IPS-NIHi7 (cell line): Measurements from ENCODE around the gene PARD6G.

ENCODE experiments used
- DNase-seq: peaks from one replicate; pipeline ENCODE4 v3.0.0; 2012; ENCODE audit warnings: mixed read lengths; ENCODE audit errors: extremely low spot score

PARD6G gene

DNA sequence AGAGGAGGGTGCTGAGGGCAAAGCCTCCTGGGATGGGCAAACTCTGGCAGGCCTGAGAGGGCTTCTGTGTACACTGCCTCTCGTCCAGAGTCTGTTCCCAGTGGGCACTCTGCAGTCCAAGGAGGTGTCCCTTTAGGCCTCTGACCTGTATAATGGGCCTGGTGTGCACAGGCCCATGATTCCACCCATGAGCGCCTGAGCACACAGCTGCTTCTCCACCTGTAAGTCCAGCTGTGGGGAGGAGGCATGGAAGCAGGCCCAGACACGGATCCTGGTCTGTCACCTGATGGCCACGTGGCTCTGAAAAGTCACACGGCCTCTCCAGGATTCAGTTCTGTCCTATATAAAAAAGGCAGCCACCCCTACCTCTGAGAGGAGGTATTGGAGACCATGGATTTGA, 57.0 kb downstream of the PARD6G start:
- no peak for DNase-seq

DNA sequence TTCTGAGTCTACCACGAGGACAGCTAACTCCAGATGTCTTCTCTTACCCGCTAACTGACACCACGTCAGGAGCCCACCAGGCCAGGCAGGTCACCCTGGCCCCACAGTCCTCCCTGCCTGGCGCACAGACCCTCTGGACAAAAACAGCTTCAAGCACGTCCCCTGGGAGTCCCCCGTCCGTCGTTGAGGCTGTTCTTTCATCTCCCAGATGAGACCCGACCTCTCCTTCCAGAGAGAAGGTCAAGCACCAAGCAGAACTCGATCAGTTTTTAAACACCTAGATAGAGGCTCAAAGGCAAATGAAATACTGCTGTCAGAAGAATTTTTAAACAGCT, 57.8 kb downstream of the PARD6G start:
- no peak for DNase-seq

DNA sequence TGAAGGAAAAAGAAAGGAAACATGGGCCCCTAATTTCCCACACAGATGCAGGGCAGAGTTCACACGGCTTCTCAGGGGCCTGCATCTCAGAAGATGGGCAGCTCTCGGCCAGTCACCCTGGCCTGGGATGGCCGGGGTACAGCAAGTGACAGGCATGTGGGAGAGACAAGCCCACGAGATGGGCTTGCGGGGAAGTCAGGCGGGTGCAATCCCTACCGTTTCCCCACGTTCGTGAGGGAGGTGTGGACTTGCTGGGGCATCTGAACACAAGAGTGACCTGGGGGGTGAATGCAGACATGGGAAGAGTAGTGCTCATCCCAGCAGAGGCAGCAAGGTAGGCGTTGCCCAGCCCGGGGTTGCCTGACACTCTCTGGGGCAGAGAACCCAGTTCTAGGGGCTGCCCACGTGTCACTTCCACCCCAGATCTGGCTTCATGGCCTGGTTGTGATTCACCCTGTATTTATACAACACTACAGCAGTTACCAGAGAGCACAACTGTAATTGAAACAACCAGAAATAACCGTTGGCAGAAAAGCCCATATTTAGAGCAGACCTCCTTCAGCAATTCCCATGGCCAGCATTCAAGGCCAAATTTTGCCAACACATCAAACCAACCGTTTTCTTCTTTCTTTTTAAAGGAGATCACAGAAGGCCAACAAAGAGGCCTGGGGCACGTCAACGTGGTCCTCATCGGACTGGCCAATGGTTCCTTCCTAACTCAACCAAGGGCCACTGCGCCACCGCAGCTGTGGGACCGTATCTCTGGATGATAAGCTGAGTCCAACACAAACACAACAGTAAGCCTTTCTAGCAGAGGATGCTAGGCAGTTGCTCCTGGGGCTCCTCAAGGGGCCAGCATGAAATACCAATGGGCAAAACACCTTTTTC, 58.4 kb downstream of the PARD6G start:
- DNase-seq, result no peak

DNA sequence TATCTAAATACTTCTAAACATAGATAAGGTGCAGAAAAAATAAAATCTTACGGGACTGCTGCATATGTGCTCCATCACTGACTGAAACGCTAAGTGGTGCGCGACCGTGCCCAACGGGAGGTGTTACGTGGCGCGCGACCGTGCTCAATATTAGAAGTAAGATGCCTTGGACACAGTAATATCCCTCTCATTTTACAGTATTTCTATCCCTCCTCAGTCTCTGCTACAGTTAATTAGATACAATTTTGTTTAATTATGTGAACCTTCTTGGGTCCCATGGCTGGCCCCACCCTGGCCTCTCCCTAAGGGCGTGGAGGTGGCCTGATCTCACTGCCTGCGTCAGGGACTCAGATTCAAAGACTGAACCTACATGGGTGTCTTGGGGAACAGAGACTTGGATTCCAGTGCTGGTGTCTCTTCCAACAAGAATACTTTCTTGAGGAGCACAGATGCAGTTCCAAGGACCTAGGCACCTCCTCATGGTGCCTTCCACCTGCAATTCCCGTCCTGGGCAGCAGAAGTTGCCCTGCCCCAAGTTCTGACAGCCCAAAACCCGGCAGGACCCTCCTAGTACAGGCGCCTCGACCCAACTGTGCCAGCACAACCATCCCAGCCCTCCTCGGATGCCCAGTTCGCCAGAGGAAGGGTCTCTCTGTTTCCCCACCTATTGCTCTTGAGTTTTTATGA, 59.2 kb downstream of the PARD6G start:
- DNase-seq, result no peak

DNA sequence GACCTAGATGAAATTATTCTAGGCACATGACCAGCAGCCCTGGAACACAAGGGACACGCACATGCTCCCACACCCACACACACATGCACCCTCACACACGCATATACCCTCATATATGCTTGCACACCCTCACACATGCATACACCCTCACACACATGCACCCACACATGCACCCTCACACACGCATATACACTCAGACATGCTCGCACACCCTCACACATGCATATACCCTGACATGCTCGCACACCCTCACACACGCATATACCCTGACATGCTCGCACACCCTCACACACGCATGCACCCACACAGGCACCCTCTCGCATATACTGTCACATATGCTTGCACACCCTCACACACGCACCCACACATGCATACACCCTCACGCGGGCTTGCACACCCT, 61.8 kb downstream of the PARD6G start:
- no peak for DNase-seq

DNA sequence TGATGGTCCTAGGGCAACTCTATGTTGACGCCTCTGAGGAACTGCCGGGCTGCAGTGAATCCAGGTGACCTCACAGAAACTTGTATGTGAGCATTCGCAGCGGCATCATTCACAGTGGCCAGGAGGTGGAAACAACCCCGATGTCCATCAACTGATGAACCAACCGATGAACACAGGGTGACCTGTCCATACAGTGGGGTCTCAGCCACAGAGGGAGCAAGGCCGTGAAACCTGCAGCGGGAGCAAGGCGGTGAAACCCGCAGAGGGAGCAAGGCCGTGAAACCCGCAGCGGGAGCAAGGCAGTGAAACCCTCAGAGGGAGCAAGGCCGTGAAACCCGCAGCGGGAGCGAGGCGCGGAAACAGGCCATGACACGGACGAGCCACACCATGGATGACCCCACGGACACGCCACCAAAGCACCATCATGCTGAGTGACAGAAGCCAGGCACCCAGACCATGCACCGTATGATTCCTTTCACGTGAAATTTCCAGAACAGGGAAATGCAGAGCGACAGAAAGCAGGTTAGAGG, 63.0 kb downstream of the PARD6G start:
- no peak for DNase-seq

DNA sequence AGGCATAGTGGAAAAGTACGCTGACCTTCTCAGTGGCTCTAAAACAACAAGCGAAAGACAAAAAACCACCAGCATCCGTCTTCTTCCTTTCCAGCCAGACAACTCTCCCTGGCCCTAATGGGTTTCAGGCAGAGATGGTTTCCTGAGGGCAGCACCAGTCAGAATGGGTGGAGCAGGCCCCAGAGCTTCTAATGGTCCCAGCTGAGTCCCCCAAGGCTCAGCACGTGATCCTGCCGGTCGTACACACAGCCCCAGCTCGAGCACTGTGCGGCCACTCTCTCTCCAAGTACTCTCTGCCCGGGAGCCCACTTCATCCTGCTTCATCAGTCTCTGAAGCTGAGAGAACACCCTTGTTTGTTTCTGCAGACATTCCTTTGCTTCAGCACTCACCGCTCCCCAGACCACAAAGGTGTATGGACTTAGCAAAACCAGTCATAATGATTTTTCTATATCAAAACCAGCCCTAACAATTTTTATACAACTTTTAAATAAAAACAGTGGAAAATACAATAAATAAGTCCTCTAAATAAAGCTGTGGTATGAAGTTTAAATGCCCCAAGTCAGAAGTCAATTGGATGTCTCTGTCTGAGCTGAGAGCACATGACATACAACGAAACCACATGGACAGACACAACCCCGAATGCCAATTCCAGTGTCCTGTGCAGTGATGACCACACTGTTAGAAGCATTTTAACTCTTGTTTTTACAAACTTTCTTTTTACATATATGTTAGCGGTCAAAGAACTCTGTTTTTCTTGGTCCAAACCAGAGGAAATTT, 63.9 kb downstream of the PARD6G start:
- DNase-seq, result no peak

DNA sequence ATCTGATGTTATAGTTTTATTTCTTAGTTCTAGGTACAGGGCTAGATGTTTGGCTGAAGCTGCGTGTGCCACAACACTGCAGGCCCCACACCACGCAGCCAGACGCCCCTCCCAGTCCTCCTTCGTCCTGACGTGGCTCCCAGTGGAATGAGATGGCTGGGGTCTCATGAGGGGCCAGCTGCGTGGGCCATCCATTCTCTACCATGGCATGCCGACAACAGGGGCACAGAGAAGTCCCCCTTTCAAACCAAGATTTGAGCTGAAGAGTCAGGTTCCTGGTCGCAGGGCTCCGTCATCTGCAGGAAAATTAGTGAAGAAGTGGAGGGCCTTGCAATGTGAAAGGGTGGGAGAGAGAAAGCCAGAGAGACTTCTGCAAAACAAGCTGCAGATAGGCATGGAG, 64.5 kb downstream of the PARD6G start:
- DNase-seq, result no peak

DNA sequence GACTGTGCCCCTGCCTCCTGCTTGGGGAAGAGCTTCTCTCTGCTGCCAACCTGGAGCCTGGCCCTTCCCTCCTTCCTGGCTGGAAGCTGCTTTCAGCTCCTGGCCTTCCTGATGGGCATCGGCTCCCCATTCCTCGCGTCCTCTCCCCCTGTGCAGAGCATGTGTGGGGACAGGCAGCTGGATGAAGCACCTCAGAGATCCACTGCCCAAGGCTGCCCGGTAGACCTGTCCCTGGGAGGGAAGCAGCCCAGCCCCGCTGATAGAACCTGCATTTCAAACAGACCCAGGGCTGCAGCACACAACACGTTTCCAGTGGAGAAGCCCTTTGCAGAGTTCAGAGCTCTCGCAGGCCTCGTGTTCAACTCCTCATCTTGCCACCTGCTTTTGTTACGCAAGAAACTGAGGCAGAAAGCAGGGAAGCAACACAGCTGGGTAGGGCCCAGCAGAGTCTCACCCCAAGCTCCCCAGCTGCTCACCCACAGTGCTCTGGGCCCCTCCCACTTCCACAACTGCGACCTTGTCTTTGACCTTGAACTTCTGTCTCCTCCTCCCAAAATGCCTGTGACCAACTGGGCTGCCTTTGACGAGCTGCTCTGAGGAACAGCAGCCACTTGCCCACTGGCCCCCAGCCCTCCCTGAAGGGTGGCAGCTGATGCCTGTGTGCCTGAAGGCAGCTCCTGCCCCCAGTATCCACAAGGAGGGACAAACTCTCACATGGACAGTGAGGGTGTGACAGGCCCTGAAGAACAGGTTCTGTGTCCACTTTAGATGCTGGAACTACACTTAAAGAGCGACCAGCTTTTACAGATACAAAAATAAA, 65.5 kb downstream of the PARD6G start:
- no peak for DNase-seq

DNA sequence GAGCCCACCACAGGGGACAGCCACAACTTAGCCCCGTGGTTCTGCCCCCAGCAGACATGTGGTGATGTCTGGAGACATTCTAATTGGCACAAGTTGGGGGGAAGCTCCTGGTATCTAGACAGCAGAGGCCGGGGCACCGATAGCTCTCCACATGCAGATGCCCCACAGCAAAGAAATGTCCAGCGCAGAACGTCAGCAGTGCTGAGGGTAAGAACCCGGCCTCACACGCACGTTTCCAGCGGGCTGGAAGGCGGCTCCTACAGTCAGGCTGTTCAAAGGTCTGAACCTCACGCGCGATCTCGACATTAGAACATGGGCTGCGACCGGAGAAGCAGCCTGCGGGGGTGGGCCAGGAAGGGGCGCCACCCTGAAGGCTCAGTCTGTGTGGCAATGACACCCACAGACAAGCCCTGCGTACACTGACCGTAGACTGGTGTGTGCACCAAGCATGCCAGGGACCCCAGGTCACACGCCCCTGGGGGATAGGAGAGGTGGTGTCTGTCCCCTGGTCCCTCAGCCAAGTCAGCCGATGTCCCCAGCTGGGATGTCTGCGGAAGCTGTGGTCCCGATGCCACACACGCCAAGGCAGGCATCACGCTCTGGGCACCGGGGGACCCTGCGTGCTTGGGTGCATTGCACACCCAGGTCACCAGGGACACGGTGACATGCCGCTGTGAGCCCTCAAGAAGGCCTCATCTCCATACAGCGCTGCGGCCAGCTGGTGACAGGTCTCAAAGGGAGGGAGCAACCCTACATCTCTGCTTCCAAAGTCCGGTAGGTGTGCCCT, 66.3 kb downstream of the PARD6G start:
- no peak for DNase-seq

DNA sequence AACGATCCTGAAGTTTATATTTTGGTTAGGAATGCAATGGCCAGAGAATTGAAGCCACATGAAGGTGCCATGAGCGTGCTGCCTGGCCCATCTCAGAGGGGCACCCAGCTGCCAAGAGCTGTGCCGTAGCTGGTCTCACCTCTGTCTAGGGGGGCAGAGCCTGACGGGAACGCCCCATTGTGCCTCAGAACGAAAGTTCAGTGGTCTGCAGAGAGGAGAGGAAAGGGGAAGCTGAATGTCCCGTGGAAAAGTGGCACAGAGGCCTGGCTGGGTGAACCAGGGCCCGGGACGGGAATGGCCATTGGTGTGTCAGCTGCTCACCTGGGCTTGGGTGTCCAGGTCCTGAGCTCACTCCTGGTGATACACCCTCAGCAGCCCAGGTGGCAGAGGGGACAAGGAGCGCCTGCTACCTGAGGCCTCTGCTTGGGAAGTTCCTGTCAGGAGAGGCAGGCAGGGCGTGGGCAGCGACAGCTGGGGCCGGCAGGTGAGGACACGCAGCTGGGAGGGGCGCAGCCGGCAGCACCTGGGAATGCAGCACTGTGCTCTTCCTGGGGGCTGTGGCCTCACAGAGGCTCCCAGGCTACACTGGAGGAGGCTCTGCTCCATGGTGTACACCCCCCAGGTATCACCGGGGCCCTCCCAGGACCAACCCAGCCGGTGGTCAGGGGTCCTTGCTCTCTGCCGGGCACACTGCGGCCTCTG, 67.3 kb downstream of the PARD6G start:
- no peak for DNase-seq

DNA sequence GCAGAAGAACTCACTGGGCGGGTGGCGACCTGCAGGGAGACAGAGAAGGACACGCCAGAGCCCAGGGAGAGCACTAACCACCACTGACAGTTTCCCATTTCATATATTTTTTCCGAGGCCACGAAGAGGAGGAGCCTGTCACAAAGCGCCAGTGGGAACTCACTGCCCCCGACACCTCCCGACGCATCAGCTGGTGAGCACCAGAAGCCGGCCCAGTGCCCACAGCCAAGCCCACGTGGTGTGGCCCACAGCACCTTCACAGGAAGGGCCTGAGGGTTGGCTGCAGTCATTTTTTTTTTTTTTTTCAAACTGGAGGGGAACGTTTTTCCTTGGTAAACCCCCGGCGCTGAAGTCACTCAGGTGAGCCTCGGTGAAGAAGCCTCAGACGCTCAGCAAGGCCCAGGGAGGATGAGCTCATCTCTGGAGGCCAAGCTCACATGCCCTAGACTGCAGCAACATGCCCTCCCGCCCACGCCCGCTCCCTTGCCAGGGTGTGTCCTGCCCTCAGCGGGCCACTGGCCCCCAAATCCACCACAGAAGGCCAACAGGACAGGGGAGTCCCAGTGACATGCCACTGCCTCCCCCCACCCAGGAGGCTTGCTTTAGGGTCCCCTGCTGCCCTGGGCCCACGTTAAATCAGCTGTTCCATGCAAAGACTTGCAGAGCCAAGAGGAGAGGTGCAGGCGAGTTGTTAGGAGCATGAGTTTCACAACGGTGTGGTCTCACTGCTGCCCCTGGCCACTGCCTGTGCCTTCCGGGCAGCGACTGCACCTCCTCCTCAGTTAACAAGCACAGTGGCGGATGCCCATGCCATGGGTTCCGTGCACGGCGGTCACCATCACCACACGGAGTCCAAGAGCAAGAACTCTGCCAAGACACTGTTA, 68.1 kb downstream of the PARD6G start:
- no peak for DNase-seq

DNA sequence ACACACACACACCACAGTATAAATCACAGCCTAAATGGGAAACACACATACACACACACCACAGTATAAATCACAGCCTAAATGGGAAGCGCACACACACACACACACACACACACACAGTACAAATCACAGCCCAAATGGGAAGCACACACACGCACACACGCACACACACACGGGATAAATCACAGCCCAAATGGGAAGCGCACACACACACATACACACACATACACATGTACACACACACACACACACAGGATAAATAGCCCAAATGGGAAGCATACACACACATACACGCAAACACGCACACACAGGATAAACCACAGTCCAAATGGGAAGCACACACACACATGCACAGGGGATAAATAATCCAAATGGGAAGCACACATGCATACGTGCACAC, 70.2 kb downstream of the PARD6G start:
- no peak for DNase-seq

DNA sequence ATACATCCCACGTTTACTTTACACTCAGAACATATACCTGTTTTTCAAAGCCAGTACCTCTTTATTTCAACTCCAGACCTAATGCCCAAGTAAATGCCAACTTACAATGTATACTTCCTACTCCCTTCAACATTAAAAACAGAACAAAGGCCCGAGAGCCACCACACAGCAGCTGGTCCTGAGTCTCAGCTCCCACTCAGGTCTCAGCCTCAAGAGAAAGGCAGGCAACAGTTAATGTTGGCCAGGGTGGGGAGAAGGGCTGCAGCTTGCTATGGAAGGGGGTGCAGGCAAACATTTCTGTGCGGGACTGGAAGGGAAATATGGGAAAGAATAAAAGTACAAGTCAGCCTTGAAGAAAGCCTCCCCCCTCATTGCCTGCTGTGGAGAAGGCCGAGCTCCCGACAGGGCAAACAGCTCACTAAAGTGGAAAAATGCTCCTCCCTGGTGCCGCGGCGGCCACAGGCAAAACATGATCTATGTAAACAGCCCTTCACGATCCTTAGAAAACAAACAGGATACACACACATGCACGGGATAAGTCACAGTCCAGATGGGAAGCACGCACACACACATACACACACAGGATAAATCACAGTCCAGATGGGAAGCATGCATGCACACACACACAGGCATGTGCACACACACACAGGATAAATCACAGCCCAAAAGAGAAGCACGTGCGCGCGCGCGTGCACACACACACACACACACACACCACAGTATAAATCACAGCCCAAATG, 70.8 kb downstream of the PARD6G start:
- DNase-seq, result no peak

DNA sequence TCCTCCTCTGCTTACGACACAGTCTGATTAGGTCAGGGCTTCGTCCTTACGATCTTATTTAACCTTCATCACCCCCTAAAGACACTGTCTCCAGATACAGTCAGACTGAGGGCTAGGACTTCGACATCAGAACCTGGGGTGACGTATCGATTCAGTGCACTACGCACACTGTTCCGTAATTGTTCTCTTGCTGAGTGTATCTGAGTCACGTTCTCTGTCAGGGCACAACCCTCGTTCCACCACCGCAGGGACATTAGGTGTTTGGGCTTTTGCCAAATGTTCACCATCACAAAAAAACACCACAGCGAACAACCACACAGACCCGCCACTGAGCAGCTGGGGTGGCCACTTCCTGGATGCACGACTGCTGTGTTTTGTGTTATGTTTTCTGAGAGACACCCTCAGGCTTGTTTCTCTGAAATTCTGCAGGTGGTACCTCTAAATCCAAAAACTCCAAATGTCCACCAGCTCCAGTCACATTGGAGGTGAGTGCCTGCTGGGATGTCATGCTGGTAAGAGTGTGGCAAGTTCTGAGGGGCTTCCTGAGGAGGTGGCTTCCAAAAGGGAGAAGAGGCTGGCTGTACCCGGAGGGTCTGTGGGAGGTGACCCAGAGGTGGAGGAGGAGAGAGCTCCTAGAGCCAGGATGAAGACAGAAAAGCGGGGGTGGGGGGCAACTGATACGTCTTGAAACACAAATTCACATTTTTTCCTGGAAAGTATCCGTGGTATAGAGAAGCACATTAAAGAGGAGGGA, 71.7 kb downstream of the PARD6G start:
- no peak for DNase-seq

DNA sequence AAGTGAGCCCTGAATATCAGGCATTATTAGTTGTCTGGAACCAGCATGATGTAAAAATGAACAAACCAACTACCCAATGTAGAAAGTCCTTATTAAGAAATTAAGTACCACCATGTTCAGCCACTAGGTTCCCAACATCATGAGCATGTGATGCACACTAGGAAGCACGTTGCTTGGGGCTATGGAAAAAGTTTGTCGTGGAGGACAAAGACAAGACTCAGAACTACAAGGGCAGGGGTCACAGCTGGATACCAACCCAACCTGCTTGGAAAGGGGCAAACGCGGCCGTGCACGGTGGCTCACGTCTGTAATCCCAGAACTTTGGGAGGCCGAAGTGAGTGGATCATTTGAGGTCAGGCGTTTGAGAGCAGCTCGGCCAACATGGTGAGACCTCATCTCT, 74.3 kb downstream of the PARD6G start:
- DNase-seq, result no peak

DNA sequence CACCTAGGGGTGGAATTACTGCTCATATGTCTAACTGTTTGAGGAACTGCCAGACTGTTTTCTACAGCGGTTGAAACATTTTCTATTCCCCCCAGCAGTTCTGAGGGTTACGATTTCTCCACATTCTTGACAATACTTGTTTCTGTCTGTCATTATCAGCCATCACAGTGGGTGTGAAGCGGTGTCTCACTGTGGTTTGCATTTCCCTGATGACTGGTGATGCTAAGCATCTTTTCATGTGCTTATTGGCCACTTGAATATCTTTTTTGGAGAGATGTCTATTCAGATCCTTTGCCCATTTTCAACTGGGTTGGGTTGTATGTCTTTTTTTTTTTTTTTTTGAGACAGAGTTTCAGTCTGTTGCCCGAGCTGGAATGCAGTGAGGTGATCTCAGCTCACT, 75.3 kb downstream of the PARD6G start:
- no peak for DNase-seq
